Lung (tissue), 12 donors: ENCODE measurements around the gene IP6K2. TPM values are rescaled to one million over a fixed set of nuclear protein-coding genes. Genes with fewer than 3 reads are reported as not detected.

Experiments used
- ATAC-seq: fragments of 200-7000 bp; cut with Tn5 transposase; one replicate; pipeline ENCODE4 v1.9.1; 2020; ENCODE audit warnings: moderate number of reproducible peaks; ENCODE audit not compliant: insufficient read depth, low FRiP score
- DNase-seq, 3 donors: peaks; one replicate each; pipeline ENCODE4 v3.0.0-alpha.2; 2013 to 2017
- H3K27ac ChIP-seq, 2 donors: one replicate each; pipeline ENCODE4 v1.5.1; 2013; ENCODE audit warnings: mild to moderate bottlenecking in 2 of 2, moderate library complexity in 2 of 2, control low read depth in 1 of 2, inconsistent platforms in 1 of 2, low read depth in 1 of 2, low read length in 1 of 2
- H3K27me3 ChIP-seq, 3 donors: one replicate each; pipeline ENCODE4 v1.5.1; 2013; ENCODE audit warnings: low read length in 2 of 3; ENCODE audit not compliant: control insufficient read depth in 3 of 3, insufficient read depth in 3 of 3
- H3K36me3 ChIP-seq, 4 donors: one replicate each; pipeline ENCODE4 v1.5.1; 2013; ENCODE audit warnings: low read length in 4 of 4, mild to moderate bottlenecking in 1 of 4, moderate library complexity in 1 of 4; ENCODE audit not compliant: control insufficient read depth in 4 of 4, insufficient read depth in 4 of 4
- H3K4me1 ChIP-seq, 5 donors: one replicate each; pipeline ENCODE4 v1.5.1; 2013; ENCODE audit warnings: low read length in 5 of 5, mild to moderate bottlenecking in 2 of 5, moderate library complexity in 1 of 5; ENCODE audit not compliant: control insufficient read depth in 5 of 5, insufficient read depth in 5 of 5
- H3K4me3 ChIP-seq: one replicate; pipeline ENCODE4 v1.5.1; 2013; ENCODE audit warnings: mild to moderate bottlenecking, control low read depth, moderate library complexity
- H3K9ac ChIP-seq, 2 donors: one replicate each; pipeline ENCODE4 v1.5.1; 2013; ENCODE audit warnings: low read length in 2 of 2, control low read depth in 1 of 2; ENCODE audit not compliant: insufficient read depth in 1 of 2
- H3K9me3 ChIP-seq, 4 donors: one replicate each; pipeline ENCODE4 v1.5.1; 2013; ENCODE audit warnings: low read length in 3 of 4, mild to moderate bottlenecking in 1 of 4, moderate library complexity in 1 of 4; ENCODE audit not compliant: control insufficient read depth in 4 of 4, insufficient read depth in 3 of 4
- WGBS, 2 donors: extraction: QIAGEN DNeasy Blood & Tissue Kit; methylation state at CpG; one replicate each; pipeline ENCODE4 v1.1.7; 2013; 5-methylcytosine and 5-hydroxymethylcytosine counted together
- polyA plus RNA-seq, 2 donors: library from polyadenylated mRNA; stranded (reverse); fragments of 200-250 nt; gene quantifications; one replicate each; pipeline ENCODE4 v1.2.1, GENCODE V29; 2013
- total RNA-seq, 2 donors: library from RNA; depleted of rRNA in 1 of 2; stranded (reverse); fragments of >200 nt in 1 of 2; gene quantifications; one replicate each; pipeline ENCODE4 v1.2.1, GENCODE V29; 2014 to 2021
- TF ChIP-seq, protein P1 (sequence below): IDR thresholded peaks from 2 replicates; pipeline ENCODE4 v1.5.1; 2012; ENCODE audit warnings: mild to moderate bottlenecking; ENCODE audit errors: control extremely low read depth, extremely low read depth
- donor health status: control.
- donor health status: control.
- donor health status: Bipolar disorder and iron deficiency.
- donor health status: healthy.
- donor health status: DM: yes; HTN: yes; CAD: no.

The IP6K2 gene
- total and polyA plus RNA-seq, 4 donors = 54.3 to 128 (median 61.4) TPM

DNA sequence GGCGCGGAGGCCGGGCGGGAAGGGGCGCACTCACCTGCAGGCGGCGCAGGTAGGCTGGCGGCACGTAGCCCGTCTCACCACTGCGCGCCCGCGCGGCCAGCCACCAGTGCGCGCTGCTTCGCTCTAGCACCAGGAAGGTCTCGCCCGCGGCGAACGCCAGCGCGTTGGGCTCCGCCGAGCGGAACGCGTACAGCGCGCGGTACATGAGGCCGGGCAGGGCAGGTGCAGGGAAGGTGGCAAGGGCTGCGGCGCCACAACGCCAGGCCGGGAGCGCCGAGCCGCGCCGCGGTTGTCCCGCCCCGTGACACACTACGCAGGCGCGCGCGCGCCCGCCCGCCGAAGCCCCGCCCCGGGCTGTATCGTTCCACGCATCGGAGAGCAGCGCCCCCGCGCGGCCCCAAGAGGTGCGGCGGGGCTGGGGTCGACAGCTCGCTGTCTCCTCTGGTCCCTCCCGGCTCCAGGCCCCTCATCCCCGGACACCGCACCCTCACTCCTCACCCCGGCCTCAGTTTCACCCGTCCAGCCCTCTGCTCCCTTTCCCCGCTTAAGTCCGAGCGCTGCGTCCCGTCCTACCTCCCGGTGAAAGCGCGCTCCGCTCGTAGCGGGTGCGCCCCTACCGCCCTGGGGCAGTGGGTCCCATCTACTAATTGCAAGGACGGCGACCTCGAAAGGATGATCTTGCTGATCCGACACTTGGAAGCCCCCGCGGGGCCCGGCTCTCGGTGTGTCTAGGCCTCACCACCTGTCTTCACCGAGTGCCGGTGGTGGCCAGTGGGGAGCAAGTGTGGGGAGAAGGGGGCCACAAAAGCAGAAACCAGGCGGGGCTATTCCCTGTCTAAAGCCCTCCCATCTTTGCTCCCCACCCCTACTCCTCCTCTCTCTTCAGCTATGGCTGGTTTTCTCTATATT, 31.2 kb downstream of the IP6K2 start, which contains the start of gene NCKIPSD:
Gene NCKIPSD (minus strand): TSS at position 313 of the 909 bp plus-strand sequence. CDS start 108 bp downstream, at position 205.
- peak within 1 kb of the TSS; percentile 91 for H3K4me3 ChIP-seq
- H3K36me3 ChIP-seq = peaks cover 12 to 50% (median 42%) of the 10 kb centered on the region in 4 donors
- peak; percentile 87 to 90 (median 90) for DNase-seq
- peak within 1 kb of the TSS; percentile 71 to 73 for H3K9ac ChIP-seq
- H3K4me1 ChIP-seq = peaks cover 0 to 21% (median 17%) of the 10 kb centered on the region in 5 donors
- peak; percentile 98 for ATAC-seq
- H3K27me3 ChIP-seq = no peaks in the 10 kb centered on the region
- TF ChIP-seq, protein P1, sequence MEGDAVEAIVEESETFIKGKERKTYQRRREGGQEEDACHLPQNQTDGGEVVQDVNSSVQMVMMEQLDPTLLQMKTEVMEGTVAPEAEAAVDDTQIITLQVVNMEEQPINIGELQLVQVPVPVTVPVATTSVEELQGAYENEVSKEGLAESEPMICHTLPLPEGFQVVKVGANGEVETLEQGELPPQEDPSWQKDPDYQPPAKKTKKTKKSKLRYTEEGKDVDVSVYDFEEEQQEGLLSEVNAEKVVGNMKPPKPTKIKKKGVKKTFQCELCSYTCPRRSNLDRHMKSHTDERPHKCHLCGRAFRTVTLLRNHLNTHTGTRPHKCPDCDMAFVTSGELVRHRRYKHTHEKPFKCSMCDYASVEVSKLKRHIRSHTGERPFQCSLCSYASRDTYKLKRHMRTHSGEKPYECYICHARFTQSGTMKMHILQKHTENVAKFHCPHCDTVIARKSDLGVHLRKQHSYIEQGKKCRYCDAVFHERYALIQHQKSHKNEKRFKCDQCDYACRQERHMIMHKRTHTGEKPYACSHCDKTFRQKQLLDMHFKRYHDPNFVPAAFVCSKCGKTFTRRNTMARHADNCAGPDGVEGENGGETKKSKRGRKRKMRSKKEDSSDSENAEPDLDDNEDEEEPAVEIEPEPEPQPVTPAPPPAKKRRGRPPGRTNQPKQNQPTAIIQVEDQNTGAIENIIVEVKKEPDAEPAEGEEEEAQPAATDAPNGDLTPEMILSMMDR = peak; percentile 66
- WGBS, 2 donors = 0 to 1% methylated on average over 76 to 97 of the region's 97 CpGs
- H3K27ac ChIP-seq = peak within 1 kb of the TSS; percentile 80 to 95
- no peaks in the 10 kb centered on the region for H3K9me3 ChIP-seq

DNA sequence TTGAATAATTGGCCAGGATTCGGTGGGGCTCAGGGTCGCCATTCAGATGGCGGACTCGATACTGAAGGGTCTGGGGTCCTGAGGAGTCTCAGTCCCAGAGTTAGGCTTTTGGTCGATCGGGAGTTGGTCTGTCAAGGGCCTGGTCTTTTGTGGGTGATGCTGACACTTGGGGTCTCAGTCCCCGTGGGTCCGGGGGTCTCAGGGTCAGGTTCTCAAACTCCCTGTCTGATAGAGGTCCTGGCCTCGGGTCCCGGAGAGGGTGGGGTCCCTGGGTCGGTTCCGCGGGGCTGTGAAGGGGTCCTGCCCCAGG, 31.8 kb downstream of the IP6K2 start:
- no peak for ATAC-seq
- Histone ChIP-seq H3K9ac (peak overlapping the region; percentile 71 to 73), H3K27me3 (no peaks in the 10 kb centered on the region), H3K4me3 (peak overlapping the region; percentile 91), H3K36me3 (peaks cover 14 to 50% (median 42%) of the 10 kb centered on the region in 4 donors), H3K9me3 (no peaks in the 10 kb centered on the region), H3K4me1 (peaks cover 0 to 21% (median 17%) of the 10 kb centered on the region in 5 donors), H3K27ac (peak overlapping the region; percentile 80 to 95)
- DNase-seq = no peak
- WGBS, 2 donors = 10 to 12% methylated on average over 13 of the region's 13 CpGs
- TF ChIP-seq, protein P1 = no peak

DNA sequence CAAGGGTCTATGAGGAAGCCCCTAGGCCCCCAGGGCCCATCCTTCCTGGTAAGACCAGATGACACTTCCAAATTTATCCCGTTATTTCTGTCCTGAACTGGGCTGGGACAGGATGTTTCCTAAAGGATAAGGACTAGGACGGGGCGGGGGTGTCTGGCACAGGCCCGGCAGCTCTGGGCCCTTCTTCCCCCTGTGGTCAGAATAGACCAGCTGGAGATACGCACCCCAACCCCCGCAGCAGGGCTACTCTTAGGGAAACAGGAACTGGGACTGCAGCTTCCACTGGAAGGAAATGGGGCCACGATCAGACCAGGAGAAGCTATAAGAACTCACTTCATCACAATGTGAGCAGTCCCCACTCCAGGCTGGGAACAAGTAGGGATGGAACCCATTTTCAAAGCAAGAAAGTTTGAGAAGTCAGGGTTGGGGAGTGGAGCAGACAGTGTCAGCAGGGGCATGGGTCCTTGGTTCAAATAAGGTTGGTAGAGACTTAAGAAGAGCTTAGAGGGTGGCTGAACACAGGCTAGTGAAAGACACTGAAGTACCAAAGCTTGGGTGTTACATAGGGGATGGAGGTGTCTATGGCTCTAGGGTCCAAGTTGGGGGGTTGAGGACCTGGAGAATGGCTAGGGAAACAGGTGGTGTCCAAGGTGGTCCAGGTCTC, 32.4 kb downstream of the IP6K2 start:
- Histone ChIP-seq H3K36me3 (peaks cover 12 to 49% (median 36%) of the 10 kb centered on the region in 4 donors), H3K4me1 (peaks cover 0 to 21% (median 17%) of the 10 kb centered on the region in 5 donors), H3K27ac (no peak overlapping the region), H3K9ac (peak overlapping the region in 1 of 2 donors; percentile 49), H3K4me3 (no peak overlapping the region), H3K27me3 (no peaks in the 10 kb centered on the region), H3K9me3 (no peaks in the 10 kb centered on the region)
- TF ChIP-seq, protein P1 = no peak
- ATAC-seq (no peak), DNase-seq (peak; percentile 31 to 49 (median 38))
- WGBS, 2 donors = 13 to 33% methylated on average over 7 of the region's 7 CpGs
